MG63 (cell line): ENCODE results near the gene C6orf47. TPM values are rescaled to one million over a fixed set of nuclear protein-coding genes. Genes with fewer than 3 reads are reported as not detected.

Experiments used
- DNase-seq: peaks from one replicate; pipeline ENCODE4 v3.0.0-alpha.2; 2020
- H3K27me3 ChIP-seq: fragments of 250-450 bp; sonication (Bioruptor Pico); 2 replicates; pipeline ENCODE4 v1.5.1; 2020; ENCODE audit warnings: mild to moderate bottlenecking, moderate library complexity
- H3K36me3 ChIP-seq: fragments of 250-450 bp; sonication (Bioruptor Pico); 2 replicates; pipeline ENCODE4 v1.5.1; 2020; ENCODE audit warnings: mild to moderate bottlenecking, moderate library complexity
- H3K4me3 ChIP-seq: fragments of 250-450 bp; sonication (Bioruptor Pico); 2 replicates; pipeline ENCODE4 v1.5.1; 2020; ENCODE audit warnings: mild to moderate bottlenecking, moderate library complexity
- H3K9me3 ChIP-seq: fragments of 250-450 bp; sonication (Bioruptor Pico); 2 replicates; pipeline ENCODE4 v1.5.1; 2020; ENCODE audit warnings: mild to moderate bottlenecking, moderate library complexity
- total RNA-seq: library from RNA; depleted of rRNA; stranded (reverse); fragments of >200 nt; shearing (Covaris generic); gene quantifications from 2 replicates; pipeline ENCODE4 v1.2.3, GENCODE V29; 2014; ENCODE audit warnings: low replicate concordance

The C6orf47 gene
- total RNA-seq, 1 experiment from 2014 or later = 6.5 TPM

- Histone ChIP-seq H3K4me3 (no peak overlapping the region), H3K36me3 (peaks cover 72% of the 10 kb centered on the region), H3K27me3 (no peaks in the 10 kb centered on the region), H3K9me3 (no peaks in the 10 kb centered on the region)
- DNase-seq = no peak
Measured at GRCh38 chr6:31631209-31631608, 29.4 kb downstream of the C6orf47 start.

GRCh38 chr6:31630177-31630934, 30.2 kb downstream of the C6orf47 start:
- no peak overlapping the region for H3K4me3 ChIP-seq
- no peak for DNase-seq
- H3K36me3 ChIP-seq = peaks cover 75% of the 10 kb centered on the region
- no peaks in the 10 kb centered on the region for H3K27me3 ChIP-seq
- no peaks in the 10 kb centered on the region for H3K9me3 ChIP-seq

- Histone ChIP-seq H3K9me3 (no peaks in the 10 kb centered on the region), H3K27me3 (no peaks in the 10 kb centered on the region), H3K36me3 (peaks cover 79% of the 10 kb centered on the region), H3K4me3 (no peak overlapping the region)
- DNase-seq = no peak
Measured at GRCh38 chr6:31629014-31629413, 31.6 kb downstream of the C6orf47 start.

- Histone ChIP-seq H3K27me3 (no peaks in the 10 kb centered on the region), H3K9me3 (no peaks in the 10 kb centered on the region), H3K36me3 (peaks cover 82% of the 10 kb centered on the region), H3K4me3 (no peak overlapping the region)
- DNase-seq = no peak
Measured at GRCh38 chr6:31627690-31628287, 32.8 kb downstream of the C6orf47 start.

GRCh38 chr6:31626952-31627351, 33.6 kb downstream of the C6orf47 start:
- DNase-seq = no peak
- H3K27me3 ChIP-seq = no peaks in the 10 kb centered on the region
- H3K4me3 ChIP-seq = no peak overlapping the region
- H3K9me3 ChIP-seq = no peaks in the 10 kb centered on the region
- H3K36me3 ChIP-seq = peaks cover 82% of the 10 kb centered on the region

GRCh38 chr6:31624070-31624469, 36.5 kb downstream of the C6orf47 start:
- DNase-seq = no peak
- no peak overlapping the region for H3K4me3 ChIP-seq
- no peaks in the 10 kb centered on the region for H3K27me3 ChIP-seq
- peaks cover 71% of the 10 kb centered on the region for H3K36me3 ChIP-seq
- H3K9me3 ChIP-seq = no peaks in the 10 kb centered on the region

GRCh38 chr6:31622684-31623091, 37.9 kb downstream of the C6orf47 start:
- Histone ChIP-seq H3K36me3 (peaks cover 57% of the 10 kb centered on the region), H3K27me3 (no peaks in the 10 kb centered on the region), H3K4me3 (no peak overlapping the region), H3K9me3 (no peaks in the 10 kb centered on the region)
- DNase-seq = no peak

GRCh38 chr6:31621991-31622390, 38.6 kb downstream of the C6orf47 start:
- Histone ChIP-seq H3K9me3 (no peaks in the 10 kb centered on the region), H3K36me3 (peaks cover 53% of the 10 kb centered on the region), H3K4me3 (peak overlapping the region; percentile 85), H3K27me3 (no peaks in the 10 kb centered on the region)
- DNase-seq = no peak

GRCh38 chr6:31621320-31621939, 39.1 kb downstream of the C6orf47 start:
- DNase-seq = no peak
- Histone ChIP-seq H3K4me3 (peak overlapping the region; percentile 85), H3K9me3 (no peaks in the 10 kb centered on the region), H3K27me3 (no peaks in the 10 kb centered on the region), H3K36me3 (peaks cover 47% of the 10 kb centered on the region)

DNA sequence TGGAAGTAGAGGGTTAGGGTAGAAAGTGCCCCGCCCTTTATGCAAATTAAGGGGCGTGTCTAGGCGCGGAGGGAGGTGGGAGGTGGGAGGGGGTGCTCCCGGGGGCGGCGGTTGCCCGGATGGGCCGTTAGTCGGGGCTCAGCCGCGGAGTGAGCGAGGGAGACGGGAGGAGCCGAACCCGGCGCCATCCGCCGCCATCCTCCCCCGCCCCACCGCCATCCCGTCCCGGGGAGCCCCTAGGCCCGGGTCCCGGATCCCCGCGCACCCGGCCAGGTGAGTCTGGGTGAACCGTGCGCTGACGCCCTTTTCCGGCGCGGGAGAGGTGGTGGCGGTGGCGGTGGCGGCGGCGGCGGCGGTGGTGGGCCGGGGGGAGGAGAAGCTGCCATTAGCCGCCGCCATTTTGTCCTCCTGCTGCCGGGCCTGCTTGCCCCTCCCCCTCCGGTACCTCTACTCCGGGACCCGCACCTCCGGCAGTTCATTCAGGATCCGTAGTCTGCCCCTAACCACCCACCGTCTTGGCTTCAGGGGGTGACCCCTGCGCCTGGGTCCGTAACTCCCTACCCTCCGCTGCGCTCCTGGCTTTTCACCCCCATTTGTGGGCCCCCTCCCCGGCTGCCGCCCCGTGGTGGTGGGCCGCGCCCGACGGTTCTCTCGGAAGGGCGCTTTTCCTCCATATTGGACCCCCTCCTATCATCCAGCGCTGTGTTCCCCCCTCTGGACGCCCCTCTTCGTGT, 39.8 kb downstream of the C6orf47 start, which contains the start of gene PRRC2A:
PRRC2A (plus strand) TSS at position 130 of the 734 bp plus-strand sequence. CDS start 2,075 bp downstream, outside the sequence.
- peak; percentile 69 for DNase-seq
- H3K27me3 ChIP-seq = no peaks in the 10 kb centered on the region
- no peaks in the 10 kb centered on the region for H3K9me3 ChIP-seq
- H3K4me3 ChIP-seq = peak within 1 kb of the TSS; percentile 85
- peaks cover 43% of the 10 kb centered on the region for H3K36me3 ChIP-seq

DNA sequence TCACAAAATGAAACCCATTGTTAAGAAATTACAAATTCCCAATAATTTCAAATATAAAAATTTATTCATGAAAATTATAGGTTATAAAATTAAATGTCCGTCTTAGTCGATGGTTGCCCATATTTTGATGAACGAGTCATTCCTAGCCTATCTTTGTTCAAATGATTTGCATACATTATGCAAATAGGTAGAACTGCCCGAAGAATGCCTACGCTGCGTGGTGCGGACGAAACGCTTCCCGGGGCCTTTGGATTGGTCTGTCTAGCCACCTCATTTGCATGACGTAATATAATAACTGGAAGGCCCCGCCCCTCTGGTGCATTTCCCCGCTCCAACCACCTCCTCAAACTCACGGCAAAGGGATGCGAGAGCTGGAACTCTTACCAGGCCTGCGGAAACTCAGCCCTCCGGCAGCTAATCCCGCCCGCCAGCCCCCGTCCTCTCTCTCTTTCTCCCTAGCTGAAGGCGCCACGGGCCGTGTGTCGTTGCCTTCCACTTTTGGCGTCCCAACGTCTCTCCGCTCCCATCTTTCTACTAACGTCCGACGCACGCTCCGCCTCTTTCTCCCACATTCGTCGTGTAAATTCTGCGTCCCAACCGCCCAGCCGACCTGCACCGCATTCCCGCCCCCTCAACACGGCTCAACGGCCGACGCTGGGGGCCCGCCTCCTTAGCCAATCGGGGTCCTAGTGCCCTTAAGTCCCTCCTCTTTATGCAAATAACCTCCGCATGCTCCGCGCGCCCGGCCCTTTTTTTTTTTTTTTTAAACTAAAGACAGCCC, 40.6 kb downstream of the C6orf47 start:
- peaks cover 35% of the 10 kb centered on the region for H3K36me3 ChIP-seq
- no peaks in the 10 kb centered on the region for H3K9me3 ChIP-seq
- no peaks in the 10 kb centered on the region for H3K27me3 ChIP-seq
- DNase-seq = peak; percentile 96
- H3K4me3 ChIP-seq = peak overlapping the region; percentile 85

- Histone ChIP-seq H3K4me3 (no peak overlapping the region), H3K9me3 (no peaks in the 10 kb centered on the region), H3K36me3 (peaks cover 9% of the 10 kb centered on the region), H3K27me3 (no peaks in the 10 kb centered on the region)
- no peak for DNase-seq
Measured at GRCh38 chr6:31617010-31617409, 43.6 kb downstream of the C6orf47 start.

- no peak for DNase-seq
- Histone ChIP-seq H3K27me3 (no peaks in the 10 kb centered on the region), H3K9me3 (no peaks in the 10 kb centered on the region), H3K36me3 (no peaks in the 10 kb centered on the region), H3K4me3 (no peak overlapping the region)
Measured at GRCh38 chr6:31615748-31616147, 44.8 kb downstream of the C6orf47 start.

DNA sequence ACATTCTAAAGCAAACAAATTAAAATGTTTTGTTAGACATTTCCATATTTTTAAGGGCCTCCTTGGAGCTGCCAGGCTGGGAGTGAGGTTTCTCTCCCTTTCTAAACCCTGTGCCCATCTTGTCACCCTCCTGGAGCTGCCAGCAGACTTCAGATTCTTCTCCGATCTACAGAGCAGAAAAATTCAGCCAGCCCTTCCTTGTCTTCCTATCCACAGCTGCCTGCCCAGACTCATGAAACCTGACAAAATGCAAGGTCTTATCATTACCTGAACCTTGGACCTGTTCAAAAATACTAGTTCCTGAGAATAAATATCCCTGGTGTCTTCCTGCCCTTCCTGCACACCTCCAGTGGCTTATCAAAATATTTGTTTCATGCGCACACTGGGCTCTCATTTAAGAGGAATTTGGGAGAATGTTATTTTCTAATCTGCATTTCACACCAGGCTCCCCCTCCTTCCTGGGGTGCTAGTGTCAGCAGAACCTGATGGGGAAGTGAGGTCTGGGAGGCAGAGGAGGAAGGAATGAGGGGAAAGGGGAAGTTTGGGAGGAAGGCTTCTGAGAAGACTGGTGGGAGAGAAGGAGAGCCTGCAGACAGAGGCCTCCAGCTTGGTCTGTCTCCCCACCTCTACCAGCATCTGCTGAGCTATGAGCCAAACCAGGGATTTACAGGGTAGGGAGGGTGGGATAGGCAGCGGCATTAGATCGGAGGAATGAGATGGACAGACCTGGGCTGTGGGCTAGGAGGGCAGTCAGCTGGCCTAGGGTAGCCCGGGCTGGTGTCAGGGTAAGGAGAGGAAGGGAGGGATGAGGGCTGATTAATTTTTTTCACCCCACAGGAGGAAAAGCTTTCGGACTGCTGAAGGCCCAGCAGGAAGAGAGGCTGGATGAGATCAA, 45.6 kb downstream of the C6orf47 start, which contains the start of gene AIF1:
AIF1 (plus strand) TSS at position 551 of the 895 bp plus-strand sequence; CDS start at position 647, 96 bp downstream.
- Histone ChIP-seq H3K36me3 (no peaks in the 10 kb centered on the region), H3K27me3 (no peaks in the 10 kb centered on the region), H3K4me3 (no peak within 1 kb of the TSS), H3K9me3 (no peaks in the 10 kb centered on the region)
- DNase-seq = no peak

GRCh38 chr6:31614075-31614619, 46.4 kb downstream of the C6orf47 start:
- H3K4me3 ChIP-seq = no peak overlapping the region
- no peaks in the 10 kb centered on the region for H3K27me3 ChIP-seq
- no peaks in the 10 kb centered on the region for H3K9me3 ChIP-seq
- H3K36me3 ChIP-seq = no peaks in the 10 kb centered on the region
- no peak for DNase-seq
